Retina (tissue), 1 donor: ENCODE measurements around the gene GNE.
"Not testable (repeated sequence)": the region's sequence is repeated elsewhere in the genome, so short reads cannot be mapped to it uniquely, and the experiment has no call there.

Experiments
- DNase-seq: peaks from one replicate; pipeline ENCODE4 v3.0.0-alpha.2; 2016

The GNE gene

DNA sequence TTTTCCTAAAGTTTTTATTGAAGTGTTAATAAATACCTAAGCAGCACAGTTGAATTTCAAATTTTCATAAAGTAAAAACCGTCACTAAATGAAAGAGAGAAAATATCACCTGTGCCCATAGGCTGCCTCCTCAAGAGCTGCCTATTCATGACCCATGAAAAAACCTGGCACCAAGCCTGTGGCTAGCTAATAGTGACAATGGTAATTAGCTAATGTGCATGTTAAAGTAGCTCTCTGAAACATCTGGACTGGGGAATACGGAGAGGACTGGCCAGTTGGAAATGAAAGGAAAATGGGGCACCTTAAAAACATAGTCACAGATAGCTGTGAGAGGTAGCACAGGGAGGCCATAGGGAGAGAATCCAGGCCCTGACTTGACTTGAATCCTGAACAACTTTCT is 5.4 kb upstream of the GNE start:
- no peak for DNase-seq

DNA sequence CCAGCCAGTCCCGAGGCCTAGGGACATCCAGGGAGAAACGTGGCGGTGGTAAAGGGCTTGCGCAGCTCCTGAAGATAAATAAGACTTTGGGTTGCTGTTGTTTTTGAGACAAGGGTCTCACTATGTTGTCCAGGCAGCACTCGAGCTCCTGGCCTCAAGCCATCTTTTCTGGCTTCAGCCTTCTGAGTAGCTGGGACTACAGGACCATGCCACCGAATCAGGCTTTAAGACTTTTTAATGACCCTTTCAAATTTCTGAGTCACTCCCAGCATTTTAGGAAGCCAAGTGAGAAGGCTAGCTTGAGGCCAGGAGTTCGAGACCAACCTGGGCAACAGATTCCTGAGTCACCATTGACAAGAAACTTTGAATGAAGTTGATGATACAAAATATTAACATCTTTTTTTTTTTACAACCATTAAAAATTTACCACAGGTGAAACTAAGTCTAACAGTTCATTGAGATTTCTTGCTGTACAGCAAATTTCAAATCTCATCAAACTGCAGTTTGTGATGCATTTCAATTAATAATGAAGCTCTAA is 817 bp upstream of the GNE start:
- no peak for DNase-seq

DNA sequence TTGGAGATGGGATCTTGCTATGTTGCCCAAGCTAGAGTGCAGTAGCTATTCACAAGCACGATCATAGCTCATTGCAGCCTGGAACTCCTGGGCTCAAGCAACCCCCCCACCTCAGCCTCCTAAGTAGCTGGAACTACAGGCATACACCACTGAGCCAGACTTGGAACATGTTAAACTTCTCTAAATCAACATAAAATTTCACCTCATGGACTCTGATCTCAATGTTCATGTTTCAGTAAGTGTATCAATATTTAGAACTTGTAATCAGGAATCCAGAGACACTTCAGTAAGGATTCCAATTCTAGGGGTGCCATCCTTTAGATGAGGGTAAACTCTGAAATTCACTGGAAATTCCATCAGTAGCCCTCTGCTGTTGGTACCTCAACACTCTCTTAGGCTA is 6.8 kb downstream of the GNE start:
- no peak for DNase-seq

DNA sequence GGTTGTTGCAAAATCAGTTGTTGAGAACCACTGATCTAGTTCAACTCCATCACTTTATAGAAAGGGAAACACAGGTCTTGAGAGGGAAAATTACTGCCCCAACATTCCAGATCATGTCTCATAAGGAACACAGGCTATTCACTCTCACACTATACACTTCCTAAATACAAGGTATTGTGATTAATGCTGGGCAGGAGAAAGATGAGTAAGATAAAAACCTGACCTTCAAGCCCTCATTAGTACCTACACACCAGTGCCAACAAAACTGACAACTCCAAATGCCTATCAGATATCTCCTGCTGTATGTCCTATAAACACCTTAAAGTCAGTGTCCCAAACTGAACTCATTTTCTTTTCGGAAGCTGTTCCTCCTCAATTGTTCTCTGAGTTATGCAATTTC is 8.2 kb downstream of the GNE start:
- no peak for DNase-seq

DNA sequence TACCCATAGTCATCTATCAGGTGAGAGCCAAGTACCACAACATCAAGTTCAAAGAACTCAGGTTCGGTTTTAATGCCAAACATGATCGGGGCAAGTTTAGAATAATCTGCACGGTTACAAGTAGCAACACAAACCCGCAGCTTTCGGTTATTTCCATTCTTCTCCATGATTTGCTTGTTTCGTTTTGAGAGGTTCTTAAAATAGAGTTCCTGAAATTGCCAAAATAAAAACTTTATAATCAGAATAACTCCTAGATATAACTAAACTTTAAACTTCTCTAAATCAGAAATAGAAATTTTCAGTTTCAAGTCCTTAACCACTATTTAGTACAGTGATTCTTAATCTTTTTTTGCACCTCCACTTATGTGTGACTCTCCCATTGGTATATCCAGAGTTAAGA is 9.1 kb downstream of the GNE start:
- DNase-seq: no peak

DNA sequence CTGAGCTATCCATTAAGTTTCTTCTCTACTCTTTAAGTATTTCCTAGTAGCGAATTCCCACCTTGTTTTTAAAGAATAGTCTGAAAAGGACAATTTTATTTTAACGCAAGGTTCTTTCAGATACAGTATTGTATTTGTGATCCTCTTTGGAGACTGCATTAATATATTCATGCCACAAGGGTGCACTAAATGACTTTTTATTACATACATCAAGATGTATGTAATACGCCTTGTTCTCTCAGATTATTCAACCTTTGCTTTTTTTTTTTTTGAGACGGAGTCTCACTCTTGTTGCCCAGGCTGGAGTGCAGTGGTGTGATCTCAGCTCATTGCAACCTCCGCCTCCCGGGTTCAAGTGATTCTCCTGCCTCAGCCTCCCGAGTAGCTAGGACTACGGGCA is 10.2 kb downstream of the GNE start:
- DNase-seq: not testable (repeated sequence)

DNA sequence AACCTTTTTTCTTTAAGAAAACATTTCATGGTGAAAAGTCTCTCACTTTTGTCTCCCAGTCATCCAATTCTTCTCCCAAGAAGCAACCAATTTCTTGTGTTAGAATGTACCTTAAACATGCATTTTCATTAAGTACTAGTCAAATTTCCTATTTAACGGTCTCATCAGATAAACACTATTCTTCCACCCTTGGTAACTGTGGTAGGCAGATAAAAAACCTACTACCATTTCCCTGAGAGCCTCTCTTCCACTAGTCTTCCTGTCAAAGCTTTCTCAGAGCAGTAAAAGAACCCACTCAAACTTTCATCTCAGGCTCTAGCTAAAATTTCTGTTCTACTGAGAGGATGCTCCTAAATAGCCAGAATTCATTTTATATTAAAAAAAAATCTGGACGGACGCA is 10.9 kb downstream of the GNE start:
- DNase-seq: no peak

DNA sequence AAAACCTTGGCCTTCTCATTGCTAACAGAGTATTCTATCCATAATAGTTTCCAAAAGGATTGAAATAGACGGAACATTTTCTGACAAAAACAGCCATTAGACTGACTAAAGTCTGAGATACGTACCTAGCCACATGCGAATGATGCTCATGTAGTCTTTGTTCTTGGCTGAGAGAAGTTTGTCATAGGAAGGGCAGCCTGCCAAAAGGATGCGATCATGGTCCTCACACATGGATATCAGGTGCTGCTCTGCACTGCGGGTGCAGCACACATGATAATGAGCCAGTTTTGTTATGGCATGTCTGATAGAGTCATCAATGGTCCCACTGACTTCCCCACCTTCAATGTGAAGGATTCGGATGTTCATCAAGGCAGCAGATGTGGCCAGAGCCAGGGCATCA is 12.3 kb downstream of the GNE start:
- DNase-seq: no peak

DNA sequence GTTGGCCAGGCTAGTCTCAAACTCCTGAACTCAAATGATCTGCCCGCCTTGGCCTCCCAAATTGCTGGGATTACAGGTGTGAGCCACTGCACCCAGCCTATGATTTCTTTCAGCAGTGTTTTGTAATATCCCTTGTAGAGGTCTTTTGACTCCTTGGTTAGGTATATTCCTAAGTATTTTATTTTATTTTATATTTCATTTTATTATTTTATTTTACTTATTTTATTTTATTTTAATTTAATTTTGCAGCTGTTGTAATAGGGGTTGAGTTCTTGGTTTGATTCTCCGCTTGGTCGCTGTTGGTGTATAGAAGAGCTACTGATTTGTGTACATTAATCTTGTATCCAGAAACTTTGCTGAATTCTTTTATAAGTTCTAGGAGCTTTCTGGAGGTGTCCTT is 18.6 kb downstream of the GNE start:
- not testable (repeated sequence) for DNase-seq

DNA sequence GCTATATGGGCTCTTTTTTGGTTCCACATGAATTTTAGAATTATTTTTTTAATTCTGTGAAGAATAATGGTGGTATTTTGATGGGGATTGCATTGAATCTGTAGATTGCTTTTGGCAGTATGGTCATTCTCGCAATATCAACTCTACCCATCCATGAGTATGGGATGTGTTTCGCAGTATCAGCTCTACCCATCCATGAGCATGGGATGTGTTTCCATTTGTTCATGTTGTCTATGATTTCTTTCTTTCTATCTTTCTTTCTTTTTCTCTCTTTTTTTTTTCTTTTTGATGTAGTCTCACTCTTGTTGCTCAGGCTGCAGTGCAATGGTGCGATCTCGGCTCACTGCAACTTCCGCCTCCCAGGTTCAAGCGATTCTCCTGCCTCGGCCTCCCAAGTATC is 19.0 kb downstream of the GNE start:
- DNase-seq: not testable (repeated sequence)

DNA sequence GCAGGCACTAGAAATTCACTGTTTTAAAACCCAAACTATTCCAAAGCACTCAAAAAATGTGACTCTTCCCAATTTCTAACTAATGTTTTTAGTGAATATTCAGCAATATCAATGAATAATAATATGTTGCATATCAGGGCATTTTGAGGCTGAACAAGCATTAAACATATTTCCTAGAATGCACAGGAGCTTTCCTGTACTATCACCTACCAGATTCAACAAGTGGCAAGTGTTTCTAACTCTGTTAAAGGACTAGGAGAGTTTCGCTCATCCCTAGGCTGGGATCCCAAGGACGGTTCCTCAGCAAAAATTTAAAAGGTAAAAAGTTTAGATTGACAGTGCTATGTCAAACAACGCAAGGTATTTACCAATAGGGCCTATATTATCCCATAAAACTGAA is 21.0 kb downstream of the GNE start:
- no peak for DNase-seq

DNA sequence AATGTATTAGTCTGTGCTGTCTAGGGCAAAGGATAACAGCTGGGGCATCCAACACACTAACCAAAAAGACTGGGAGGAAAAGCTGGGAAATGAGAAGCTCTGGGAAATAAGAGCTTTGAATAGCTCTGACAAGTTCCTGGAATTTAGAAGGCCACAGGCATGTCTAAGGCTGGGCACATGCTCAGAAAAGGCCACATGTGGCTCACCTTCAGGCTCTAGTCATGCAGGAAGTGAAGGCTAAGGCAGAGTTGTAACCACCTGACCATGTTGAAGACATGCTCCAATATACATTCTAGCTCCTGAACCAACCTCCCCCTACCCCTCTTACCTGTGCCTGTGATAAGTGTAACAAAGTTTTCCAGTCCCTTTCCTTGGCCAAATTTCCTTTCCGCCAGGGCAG is 35.8 kb downstream of the GNE start:
- no peak for DNase-seq

DNA sequence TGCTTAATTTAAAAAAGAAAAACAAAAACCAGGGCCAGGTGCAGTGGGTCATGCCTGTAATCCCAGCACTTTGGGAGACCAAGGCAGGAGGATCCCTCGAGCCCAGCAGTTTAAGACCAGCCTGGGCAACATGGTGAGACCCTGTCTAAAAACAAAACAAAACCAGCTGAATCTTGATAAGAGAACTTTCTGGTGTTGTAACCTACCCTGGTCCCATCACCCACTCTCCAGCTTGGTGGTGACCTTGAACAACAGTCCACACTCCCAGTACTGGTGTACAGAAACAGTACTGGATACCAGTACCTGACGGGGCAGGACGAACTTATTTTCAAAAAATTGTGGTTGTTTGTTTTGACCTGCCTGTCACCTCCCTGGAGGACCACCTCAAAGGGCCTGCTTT is 36.6 kb downstream of the GNE start:
- DNase-seq: no peak

DNA sequence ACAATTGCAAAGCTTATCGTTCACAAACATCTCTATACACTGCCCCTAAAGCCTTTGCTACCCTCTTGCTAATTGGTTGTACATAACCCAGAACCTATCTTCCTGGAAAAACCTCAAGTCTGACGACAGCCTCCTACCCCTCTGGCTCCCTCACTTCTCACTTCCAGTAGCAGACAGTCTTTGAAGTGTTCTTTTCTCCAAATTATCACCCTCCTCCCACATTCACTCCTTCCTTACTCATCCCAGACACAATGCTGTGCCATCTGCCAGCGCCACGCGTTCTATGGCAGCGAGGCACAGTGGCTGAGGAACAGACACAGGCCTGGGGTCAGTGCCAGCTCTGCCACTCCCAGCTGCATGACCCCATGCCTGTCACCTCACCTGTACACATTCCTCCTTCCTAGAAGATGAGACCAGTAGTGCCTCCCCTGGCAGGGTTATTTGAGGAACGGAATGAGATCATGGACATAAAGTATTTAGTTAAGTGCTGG is 39.8 kb downstream of the GNE start:
- no peak for DNase-seq

DNA sequence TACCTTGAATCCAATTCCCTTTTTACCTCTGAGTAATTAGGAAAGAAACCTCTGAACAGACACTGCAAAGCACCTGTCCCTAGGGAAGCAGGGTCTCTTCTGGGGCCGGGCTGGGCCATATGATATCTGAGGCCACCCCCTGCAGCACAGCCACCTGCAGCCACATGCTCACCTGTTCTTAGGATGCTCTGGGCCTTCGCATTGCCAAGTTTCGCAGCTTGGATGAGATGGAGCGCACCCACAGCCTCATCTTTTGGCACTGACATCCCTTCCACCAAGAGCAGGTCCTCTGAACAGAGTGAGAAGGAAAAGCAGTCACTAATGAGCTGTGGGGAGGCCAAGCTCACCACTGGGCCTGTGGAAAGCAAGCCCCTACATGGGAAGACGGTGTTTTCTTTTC is 40.2 kb downstream of the GNE start:
- DNase-seq: no peak

DNA sequence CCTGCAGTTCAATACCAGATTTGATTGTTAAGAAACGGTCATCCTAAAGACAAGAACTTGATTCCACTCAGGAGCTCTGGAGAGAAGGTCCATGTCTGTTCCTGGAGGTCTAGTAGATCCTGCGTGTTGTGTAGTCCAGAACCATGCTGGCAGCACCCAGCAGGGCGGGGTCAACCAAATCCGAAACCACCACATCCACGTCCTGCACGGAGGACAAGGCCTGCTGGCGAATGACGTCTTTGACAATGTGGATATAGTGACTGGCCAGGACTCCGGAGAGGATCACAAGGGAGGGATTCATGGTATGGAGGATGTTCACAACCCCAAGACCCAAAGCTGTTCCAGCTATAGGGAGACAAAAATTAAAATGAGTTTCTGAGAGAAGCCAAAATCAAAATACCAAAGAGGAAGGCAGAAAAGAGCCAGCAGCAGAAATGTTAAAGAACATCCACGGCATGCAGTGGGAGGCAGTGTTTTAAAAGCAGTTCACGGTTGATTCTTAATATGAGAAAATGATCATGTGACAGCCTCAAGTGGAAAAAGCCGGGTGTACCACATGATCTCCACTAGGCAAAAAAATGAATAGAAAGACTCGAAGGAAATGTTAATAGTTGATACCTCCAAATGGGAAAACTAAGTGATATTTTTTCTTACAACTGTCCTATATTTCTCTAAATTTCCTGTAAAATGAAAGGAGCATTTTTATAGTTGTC is 40.8 kb downstream of the GNE start:
- DNase-seq: no peak

DNA sequence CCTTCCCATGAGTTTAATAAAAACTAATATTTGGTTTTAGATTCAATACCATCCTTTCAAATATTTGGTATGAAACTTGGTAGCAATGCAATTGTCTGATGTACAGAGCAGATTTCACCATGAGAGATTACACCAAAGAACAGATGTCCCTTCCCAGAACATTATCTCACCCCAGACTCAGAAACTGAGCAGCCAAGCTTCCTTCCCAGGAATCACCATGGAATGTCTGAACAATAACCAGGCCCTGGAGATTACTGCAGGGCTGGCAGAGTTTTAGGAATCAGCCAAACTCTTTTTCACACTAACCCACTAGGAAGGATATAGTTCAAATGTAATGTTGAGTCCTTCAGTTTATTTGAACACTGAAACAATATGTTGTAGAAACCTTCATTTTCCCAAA is 43.7 kb downstream of the GNE start:
- no peak for DNase-seq

DNA sequence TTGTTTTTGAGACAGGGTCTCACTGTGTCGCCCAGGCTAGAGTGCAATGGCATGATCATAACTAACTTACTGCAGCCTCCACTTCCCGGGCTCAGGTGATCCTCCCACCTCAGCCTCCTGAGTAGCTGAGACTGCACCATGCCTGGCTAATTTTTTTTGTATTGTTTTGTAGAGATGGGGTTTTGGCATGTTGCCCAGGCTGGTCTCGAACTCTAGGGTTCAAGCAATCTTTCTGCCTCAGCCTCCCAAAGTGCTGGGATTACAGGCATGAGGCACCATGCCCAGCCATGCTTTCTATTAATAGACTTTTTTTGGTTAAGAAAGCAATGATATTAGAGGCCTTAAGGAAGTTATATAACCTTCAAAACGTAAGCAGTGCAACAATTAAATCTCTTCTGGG is 44.3 kb downstream of the GNE start:
- DNase-seq: no peak

DNA sequence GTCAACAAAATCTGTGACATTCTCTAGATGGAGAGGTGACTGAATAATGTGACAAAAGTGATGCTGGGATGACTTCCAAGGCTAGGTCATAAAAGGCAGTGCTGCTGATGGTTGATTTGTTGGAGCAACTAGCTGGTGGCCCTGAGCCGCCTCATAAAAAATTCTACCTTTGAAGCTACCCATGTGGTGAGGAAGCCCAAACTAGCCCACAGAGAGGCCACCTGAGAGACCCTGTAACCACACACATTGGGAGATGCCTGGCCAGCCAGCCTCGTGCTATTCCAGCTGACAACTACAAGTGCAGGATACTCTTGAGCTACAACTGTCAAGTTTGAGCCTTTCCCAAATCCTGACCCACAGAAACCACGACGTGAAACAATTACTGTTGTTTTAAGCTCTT is 44.9 kb downstream of the GNE start:
- DNase-seq: no peak

DNA sequence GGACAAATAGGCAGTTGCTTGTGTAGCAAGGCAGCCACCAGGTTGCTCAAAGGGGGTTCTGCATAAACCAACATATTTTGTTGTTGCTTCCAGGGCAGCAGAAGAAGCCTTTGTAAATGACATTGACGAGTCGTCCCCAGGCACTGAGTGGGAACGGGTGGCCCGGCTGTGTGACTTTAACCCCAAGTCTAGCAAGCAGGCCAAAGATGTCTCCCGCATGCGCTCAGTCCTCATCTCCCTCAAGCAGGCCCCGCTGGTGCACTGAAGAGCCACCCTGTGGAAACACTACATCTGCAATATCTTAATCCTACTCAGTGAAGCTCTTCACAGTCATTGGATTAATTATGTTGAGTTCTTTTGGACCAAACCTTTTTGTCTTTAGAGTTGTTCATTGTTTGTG is 46.7 kb downstream of the GNE start:
- no peak for DNase-seq

DNA sequence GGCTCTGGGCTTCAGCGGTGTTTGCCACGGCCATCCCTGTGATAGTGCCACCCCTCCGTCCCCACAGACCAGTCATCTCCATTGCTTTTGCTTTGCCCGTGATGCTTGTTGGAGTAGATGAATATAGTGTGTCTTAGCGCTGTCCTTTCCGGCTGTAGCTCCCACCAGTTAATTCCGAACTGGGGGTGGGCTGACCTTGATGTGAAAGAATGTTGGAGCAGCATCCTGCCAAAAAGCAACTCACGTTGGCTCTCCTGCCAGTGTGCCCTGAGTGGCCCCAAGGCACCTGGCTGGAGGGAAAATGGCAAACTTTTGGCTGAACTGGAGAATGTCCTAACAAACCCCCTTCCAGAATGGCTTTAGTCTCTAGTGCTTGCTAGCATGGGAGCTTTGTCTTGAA is 47.5 kb downstream of the GNE start:
- no peak for DNase-seq

DNA sequence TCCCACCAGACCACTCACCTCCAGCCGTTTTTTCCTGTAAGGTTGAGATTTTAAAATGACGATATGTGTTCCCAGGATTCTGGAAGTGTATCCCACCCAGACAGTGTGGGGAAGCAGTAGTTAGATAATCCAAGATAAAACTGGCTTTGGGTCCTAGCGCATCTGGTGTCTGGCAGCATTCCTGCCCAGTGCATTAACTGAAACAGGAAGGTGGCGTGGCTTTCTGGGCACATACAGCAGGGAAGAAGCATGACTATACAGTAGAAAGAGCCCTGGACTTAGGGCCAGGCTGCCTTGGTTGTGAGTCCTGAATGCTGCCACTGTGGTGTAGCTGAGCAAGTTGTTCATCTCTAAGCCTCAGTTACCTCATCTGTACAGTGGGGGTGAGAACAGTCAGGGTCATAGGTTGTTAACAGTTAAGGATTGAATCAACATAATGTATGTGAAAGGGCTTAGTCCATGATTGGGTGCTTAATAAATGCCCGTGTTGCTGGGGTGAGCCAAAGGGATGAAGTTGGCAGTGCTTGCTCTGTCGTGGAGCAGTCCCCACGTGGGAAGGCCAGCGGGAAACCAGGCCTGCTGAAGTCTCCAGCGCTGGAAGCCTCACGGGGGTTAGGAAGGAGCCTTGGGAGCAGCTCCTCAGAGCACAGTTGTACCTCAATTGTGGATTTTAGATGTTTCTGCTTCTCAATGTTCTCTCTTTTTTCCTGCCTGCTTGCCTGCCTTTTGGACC is 49.6 kb downstream of the GNE start:
- DNase-seq: no peak

DNA sequence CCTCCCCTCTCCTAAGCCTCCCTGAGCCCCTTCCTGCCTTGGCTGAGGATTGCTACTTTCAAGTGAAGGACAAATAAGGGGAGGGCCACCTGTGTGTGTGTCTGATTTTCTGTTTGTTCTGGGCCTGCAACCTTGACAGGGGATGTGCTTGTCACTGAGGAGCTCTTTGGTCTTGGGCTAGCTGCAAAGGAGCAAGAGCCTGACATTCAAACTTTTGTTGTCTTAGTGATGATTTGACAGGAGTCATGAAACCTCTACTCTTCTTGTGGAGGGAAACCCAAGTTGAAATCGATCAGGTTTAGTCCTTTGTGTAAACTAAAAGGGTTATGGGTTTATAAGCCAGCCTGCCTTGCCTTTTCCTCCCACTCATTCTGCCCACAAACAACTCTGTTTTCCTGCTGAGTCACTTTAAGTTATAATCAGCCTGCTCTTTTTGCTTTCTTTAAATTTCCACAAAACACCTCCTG is 50.7 kb downstream of the GNE start:
- no peak for DNase-seq

DNA sequence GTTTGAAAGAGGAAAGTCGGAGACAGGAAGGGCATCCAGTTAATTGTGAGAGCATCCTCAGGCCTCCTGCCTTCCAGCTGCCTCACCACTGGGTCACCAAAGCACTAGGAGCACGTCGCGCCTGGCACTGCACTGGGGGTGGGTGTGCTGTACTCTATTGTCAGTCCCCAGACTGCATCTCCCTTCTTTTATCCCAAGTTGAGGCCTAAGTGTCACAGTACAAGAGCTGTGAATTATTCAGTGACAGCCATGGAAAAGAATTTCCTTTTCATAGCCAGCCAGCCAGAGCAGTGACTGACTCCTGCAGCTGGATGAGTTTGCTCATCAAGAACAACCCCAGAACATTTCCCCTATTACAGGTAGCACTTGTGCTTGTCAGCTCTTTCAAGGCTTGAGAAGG is 51.2 kb downstream of the GNE start:
- DNase-seq: no peak
